ENCODE measurements around the gene TMEM231. TPM values are rescaled to one million over a fixed set of nuclear protein-coding genes. Genes with fewer than 3 reads are reported as not detected.

The TMEM231 gene
- total RNA-seq, 1 donor from 2014 or later, result 5.7 TPM

GRCh38 chr16:75494661-75495075 lies 61.4 kb downstream of the TMEM231 start:
- peak overlapping the region; percentile 58 to 64 (median 60) for H3K4me3 ChIP-seq (ENCODE audit: low read length in 3 of 3)
- peaks cover 2 to 11% (median 7%) of the 10 kb centered on the region in 3 donors for H3K4me1 ChIP-seq (ENCODE audit: control insufficient read depth in 3 of 3, insufficient read depth in 3 of 3, low read length in 3 of 3)
- H3K9me3 ChIP-seq (ENCODE audit: control insufficient read depth in 3 of 3, low read length in 3 of 3), result no peaks in the 10 kb centered on the region
- peak overlapping the region; percentile 23 to 43 (median 33) for H3K9ac ChIP-seq (ENCODE audit: low read depth in 1 of 3, low read length in 3 of 3)
- H3K27ac ChIP-seq (ENCODE audit: low read depth, low read length), result no peak overlapping the region
- H3K27me3 ChIP-seq (ENCODE audit: control insufficient read depth in 3 of 3, insufficient read depth in 3 of 3, low read length in 3 of 3), result peaks cover 17 to 25% (median 20%) of the 10 kb centered on the region in 3 donors
- H3K36me3 ChIP-seq (ENCODE audit: control insufficient read depth in 3 of 3, insufficient read depth in 3 of 3, low read length in 3 of 3), result no peaks in the 10 kb centered on the region

GRCh38 chr16:75494184-75494583 lies 61.9 kb downstream of the TMEM231 start:
- Histone ChIP-seq H3K9ac (ENCODE audit: low read depth in 1 of 3, low read length in 3 of 3) (no peak overlapping the region), H3K27ac (ENCODE audit: low read depth, low read length) (no peak overlapping the region), H3K4me1 (ENCODE audit: control insufficient read depth in 3 of 3, insufficient read depth in 3 of 3, low read length in 3 of 3) (peaks cover 2 to 11% (median 7%) of the 10 kb centered on the region in 3 donors), H3K9me3 (ENCODE audit: control insufficient read depth in 3 of 3, low read length in 3 of 3) (no peaks in the 10 kb centered on the region), H3K4me3 (ENCODE audit: low read length in 3 of 3) (peak overlapping the region in 2 of 3 donors; percentile 54 to 64), H3K36me3 (ENCODE audit: control insufficient read depth in 3 of 3, insufficient read depth in 3 of 3, low read length in 3 of 3) (no peaks in the 10 kb centered on the region), H3K27me3 (ENCODE audit: control insufficient read depth in 3 of 3, insufficient read depth in 3 of 3, low read length in 3 of 3) (peaks cover 17 to 25% (median 20%) of the 10 kb centered on the region in 3 donors)

- H3K27me3 ChIP-seq (ENCODE audit: control insufficient read depth in 3 of 3, insufficient read depth in 3 of 3, low read length in 3 of 3), result peaks cover 17 to 25% (median 20%) of the 10 kb centered on the region in 3 donors
- H3K36me3 ChIP-seq (ENCODE audit: control insufficient read depth in 3 of 3, insufficient read depth in 3 of 3, low read length in 3 of 3), result no peaks in the 10 kb centered on the region
- peaks cover 2 to 11% (median 7%) of the 10 kb centered on the region in 3 donors for H3K4me1 ChIP-seq (ENCODE audit: control insufficient read depth in 3 of 3, insufficient read depth in 3 of 3, low read length in 3 of 3)
- no peak overlapping the region for H3K4me3 ChIP-seq (ENCODE audit: low read length in 3 of 3)
- no peaks in the 10 kb centered on the region for H3K9me3 ChIP-seq (ENCODE audit: control insufficient read depth in 3 of 3, low read length in 3 of 3)
- no peak overlapping the region for H3K9ac ChIP-seq (ENCODE audit: low read depth in 1 of 3, low read length in 3 of 3)
- H3K27ac ChIP-seq (ENCODE audit: low read depth, low read length), result no peak overlapping the region
These were observed 64.2 kb downstream of the TMEM231 start for GRCh38 chr16:75491876-75492275.

- H3K9ac ChIP-seq (ENCODE audit: low read depth in 1 of 3, low read length in 3 of 3), result no peak overlapping the region
- no peaks in the 10 kb centered on the region for H3K9me3 ChIP-seq (ENCODE audit: control insufficient read depth in 3 of 3, low read length in 3 of 3)
- H3K4me1 ChIP-seq (ENCODE audit: control insufficient read depth in 3 of 3, insufficient read depth in 3 of 3, low read length in 3 of 3), result peaks cover 0 to 2% (median 1%) of the 10 kb centered on the region in 3 donors
- no peak overlapping the region for H3K4me3 ChIP-seq (ENCODE audit: low read length in 3 of 3)
- H3K27me3 ChIP-seq (ENCODE audit: control insufficient read depth in 3 of 3, insufficient read depth in 3 of 3, low read length in 3 of 3), result peaks cover under 1 to 10% (median 6%) of the 10 kb centered on the region in 3 donors
- no peaks in the 10 kb centered on the region for H3K36me3 ChIP-seq (ENCODE audit: control insufficient read depth in 3 of 3, insufficient read depth in 3 of 3, low read length in 3 of 3)
- no peak overlapping the region for H3K27ac ChIP-seq (ENCODE audit: low read depth, low read length)
These were observed 67.7 kb downstream of the TMEM231 start for GRCh38 chr16:75488322-75488721.

Other genes starting within 250 kb of the TMEM231 start
- 49.6 TPM for gene CFDP1, start 122.7 kb downstream of the TMEM231 start, total RNA-seq
- 21.9 TPM for gene TMEM170A, start 91.6 kb downstream of the TMEM231 start, total RNA-seq
- gene CHST6, start 60.8 kb downstream of the TMEM231 start, total RNA-seq, result 2.1 TPM
- gene CHST5, start 20.1 kb downstream of the TMEM231 start, total RNA-seq, result not detected
- 67.8 TPM for gene GABARAPL2, start 10.1 kb upstream of the TMEM231 start, total RNA-seq
- gene ADAT1, start 67.0 kb upstream of the TMEM231 start, total RNA-seq, result 32.4 TPM
- gene KARS1, start 91.4 kb upstream of the TMEM231 start, total RNA-seq, result 131 TPM
- gene TERF2IP, start 91.5 kb upstream of the TMEM231 start, total RNA-seq, result 51.7 TPM
- gene CPHXL2, start 120.8 kb upstream of the TMEM231 start, total RNA-seq, result not detected
- not detected for gene DUXB, start 145.2 kb upstream of the TMEM231 start, total RNA-seq
- not detected for gene CPHXL, start 170.2 kb upstream of the TMEM231 start, total RNA-seq